GM23338 (cell line): ENCODE data around the gene MEST.

Source experiments
- EZH2 ChIP-seq: fragments of 200-600 bp; sonication (generic); IDR thresholded peaks from one replicate; pipeline ENCODE4 v1.8.0; 2017; ENCODE audit warnings: antibody characterized with exemption, mild to moderate bottlenecking, low read depth; ENCODE audit not compliant: unreplicated experiment
- EZH2phosphoT487 ChIP-seq: fragments of 200-600 bp; sonication (generic); IDR thresholded peaks from one replicate; pipeline ENCODE4 v1.8.1; 2018; ENCODE audit warnings: antibody characterized with exemption; ENCODE audit not compliant: unreplicated experiment
- JUNB ChIP-seq: IDR thresholded peaks from one replicate; pipeline ENCODE4 v1.6.1; 2016; ENCODE audit warnings: antibody characterized with exemption; ENCODE audit not compliant: unreplicated experiment
- POLR2AphosphoS5 ChIP-seq: IDR thresholded peaks from 2 replicates; pipeline ENCODE4 v1.6.1; 2016; ENCODE audit warnings: antibody characterized with exemption, low read depth
- TF ChIP-seq, protein P1 (sequence below), 2 experiments: fragments of 200-600 bp in 1 of 2; sonication (generic) in 1 of 2; conservative IDR thresholded peaks; 2 replicates each; pipeline versions ENCODE4 v1.5.1 to v1.6.1; 2016 to 2017; ENCODE audit warnings: antibody characterized with exemption in 2 of 2, low read depth in 2 of 2, mild to moderate bottlenecking in 2 of 2, moderate library complexity in 1 of 2
- TF ChIP-seq, protein P2 (sequence below): fragments of 250-450 bp; sonication (Bioruptor Pico); IDR thresholded peaks from 2 replicates; pipeline ENCODE4 v1.5.0; 2020; ENCODE audit warnings: mild to moderate bottlenecking, moderate library complexity
- TF ChIP-seq, protein P3 (sequence below): IDR thresholded peaks from one replicate; pipeline ENCODE4 v1.6.1; 2018; ENCODE audit warnings: antibody characterized with exemption; ENCODE audit not compliant: unreplicated experiment

DNA sequence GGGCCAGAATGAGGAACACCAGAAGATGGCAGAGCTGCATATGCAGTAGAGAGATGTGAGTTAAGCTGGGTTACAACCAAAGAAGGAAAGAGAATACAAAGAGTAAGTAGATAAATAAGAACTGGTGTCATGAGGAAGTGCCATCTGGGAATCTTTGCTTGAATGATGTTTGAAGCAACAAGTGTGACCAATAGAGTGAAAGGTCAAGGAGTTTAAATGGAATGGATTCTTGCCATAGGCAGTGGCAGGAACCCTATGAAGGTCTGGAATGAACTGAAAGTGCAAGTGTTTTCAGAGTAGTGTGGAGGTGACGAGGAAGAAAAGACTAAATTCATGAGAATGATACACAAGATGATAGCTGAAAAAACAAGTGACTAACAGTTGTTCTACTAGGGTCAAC, 21.6 kb downstream of the MEST start:
- TF ChIP-seq, protein P1, sequence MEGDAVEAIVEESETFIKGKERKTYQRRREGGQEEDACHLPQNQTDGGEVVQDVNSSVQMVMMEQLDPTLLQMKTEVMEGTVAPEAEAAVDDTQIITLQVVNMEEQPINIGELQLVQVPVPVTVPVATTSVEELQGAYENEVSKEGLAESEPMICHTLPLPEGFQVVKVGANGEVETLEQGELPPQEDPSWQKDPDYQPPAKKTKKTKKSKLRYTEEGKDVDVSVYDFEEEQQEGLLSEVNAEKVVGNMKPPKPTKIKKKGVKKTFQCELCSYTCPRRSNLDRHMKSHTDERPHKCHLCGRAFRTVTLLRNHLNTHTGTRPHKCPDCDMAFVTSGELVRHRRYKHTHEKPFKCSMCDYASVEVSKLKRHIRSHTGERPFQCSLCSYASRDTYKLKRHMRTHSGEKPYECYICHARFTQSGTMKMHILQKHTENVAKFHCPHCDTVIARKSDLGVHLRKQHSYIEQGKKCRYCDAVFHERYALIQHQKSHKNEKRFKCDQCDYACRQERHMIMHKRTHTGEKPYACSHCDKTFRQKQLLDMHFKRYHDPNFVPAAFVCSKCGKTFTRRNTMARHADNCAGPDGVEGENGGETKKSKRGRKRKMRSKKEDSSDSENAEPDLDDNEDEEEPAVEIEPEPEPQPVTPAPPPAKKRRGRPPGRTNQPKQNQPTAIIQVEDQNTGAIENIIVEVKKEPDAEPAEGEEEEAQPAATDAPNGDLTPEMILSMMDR (conservative IDR thresholded peaks at IDR 0.05; ENCODE audit: low read depth in 2 of 2) = no peak
- TF ChIP-seq EZH2 (no peak), POLR2AphosphoS5 (no peak), JUNB (no peak), EZH2phosphoT487 (no peak)
- TF ChIP-seq, protein P2, sequence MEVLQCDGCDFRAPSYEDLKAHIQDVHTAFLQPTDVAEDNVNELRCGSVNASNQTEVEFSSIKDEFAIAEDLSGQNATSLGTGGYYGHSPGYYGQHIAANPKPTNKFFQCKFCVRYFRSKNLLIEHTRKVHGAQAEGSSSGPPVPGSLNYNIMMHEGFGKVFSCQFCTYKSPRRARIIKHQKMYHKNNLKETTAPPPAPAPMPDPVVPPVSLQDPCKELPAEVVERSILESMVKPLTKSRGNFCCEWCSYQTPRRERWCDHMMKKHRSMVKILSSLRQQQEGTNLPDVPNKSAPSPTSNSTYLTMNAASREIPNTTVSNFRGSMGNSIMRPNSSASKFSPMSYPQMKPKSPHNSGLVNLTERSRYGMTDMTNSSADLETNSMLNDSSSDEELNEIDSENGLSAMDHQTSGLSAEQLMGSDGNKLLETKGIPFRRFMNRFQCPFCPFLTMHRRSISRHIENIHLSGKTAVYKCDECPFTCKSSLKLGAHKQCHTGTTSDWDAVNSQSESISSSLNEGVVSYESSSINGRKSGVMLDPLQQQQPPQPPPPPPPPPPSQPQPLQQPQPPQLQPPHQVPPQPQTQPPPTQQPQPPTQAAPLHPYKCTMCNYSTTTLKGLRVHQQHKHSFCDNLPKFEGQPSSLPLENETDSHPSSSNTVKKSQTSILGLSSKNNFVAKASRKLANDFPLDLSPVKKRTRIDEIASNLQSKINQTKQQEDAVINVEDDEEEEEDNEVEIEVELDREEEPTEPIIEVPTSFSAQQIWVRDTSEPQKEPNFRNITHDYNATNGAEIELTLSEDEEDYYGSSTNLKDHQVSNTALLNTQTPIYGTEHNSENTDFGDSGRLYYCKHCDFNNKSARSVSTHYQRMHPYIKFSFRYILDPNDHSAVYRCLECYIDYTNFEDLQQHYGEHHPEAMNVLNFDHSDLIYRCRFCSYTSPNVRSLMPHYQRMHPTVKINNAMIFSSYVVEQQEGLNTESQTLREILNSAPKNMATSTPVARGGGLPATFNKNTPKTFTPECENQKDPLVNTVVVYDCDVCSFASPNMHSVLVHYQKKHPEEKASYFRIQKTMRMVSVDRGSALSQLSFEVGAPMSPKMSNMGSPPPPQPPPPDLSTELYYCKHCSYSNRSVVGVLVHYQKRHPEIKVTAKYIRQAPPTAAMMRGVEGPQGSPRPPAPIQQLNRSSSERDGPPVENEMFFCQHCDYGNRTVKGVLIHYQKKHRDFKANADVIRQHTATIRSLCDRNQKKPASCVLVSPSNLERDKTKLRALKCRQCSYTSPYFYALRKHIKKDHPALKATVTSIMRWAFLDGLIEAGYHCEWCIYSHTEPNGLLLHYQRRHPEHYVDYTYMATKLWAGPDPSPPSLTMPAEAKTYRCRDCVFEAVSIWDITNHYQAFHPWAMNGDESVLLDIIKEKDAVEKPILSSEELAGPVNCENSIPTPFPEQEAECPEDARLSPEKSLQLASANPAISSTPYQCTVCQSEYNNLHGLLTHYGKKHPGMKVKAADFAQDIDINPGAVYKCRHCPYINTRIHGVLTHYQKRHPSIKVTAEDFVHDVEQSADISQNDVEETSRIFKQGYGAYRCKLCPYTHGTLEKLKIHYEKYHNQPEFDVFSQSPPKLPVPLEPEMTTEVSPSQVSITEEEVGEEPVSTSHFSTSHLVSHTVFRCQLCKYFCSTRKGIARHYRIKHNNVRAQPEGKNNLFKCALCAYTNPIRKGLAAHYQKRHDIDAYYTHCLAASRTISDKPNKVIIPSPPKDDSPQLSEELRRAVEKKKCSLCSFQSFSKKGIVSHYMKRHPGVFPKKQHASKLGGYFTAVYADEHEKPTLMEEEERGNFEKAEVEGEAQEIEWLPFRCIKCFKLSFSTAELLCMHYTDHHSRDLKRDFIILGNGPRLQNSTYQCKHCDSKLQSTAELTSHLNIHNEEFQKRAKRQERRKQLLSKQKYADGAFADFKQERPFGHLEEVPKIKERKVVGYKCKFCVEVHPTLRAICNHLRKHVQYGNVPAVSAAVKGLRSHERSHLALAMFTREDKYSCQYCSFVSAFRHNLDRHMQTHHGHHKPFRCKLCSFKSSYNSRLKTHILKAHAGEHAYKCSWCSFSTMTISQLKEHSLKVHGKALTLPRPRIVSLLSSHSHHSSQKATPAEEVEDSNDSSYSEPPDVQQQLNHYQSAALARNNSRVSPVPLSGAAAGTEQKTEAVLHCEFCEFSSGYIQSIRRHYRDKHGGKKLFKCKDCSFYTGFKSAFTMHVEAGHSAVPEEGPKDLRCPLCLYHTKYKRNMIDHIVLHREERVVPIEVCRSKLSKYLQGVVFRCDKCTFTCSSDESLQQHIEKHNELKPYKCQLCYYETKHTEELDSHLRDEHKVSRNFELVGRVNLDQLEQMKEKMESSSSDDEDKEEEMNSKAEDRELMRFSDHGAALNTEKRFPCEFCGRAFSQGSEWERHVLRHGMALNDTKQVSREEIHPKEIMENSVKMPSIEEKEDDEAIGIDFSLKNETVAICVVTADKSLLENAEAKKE (CRISPR knock-in tag) = no peak
- TF ChIP-seq, protein P3, sequence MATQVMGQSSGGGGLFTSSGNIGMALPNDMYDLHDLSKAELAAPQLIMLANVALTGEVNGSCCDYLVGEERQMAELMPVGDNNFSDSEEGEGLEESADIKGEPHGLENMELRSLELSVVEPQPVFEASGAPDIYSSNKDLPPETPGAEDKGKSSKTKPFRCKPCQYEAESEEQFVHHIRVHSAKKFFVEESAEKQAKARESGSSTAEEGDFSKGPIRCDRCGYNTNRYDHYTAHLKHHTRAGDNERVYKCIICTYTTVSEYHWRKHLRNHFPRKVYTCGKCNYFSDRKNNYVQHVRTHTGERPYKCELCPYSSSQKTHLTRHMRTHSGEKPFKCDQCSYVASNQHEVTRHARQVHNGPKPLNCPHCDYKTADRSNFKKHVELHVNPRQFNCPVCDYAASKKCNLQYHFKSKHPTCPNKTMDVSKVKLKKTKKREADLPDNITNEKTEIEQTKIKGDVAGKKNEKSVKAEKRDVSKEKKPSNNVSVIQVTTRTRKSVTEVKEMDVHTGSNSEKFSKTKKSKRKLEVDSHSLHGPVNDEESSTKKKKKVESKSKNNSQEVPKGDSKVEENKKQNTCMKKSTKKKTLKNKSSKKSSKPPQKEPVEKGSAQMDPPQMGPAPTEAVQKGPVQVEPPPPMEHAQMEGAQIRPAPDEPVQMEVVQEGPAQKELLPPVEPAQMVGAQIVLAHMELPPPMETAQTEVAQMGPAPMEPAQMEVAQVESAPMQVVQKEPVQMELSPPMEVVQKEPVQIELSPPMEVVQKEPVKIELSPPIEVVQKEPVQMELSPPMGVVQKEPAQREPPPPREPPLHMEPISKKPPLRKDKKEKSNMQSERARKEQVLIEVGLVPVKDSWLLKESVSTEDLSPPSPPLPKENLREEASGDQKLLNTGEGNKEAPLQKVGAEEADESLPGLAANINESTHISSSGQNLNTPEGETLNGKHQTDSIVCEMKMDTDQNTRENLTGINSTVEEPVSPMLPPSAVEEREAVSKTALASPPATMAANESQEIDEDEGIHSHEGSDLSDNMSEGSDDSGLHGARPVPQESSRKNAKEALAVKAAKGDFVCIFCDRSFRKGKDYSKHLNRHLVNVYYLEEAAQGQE = no peak
